CD4-positive, alpha-beta T cell treated with Interleukin-17A for 1 hour (primary cell): Measurements from ENCODE around the gene RAD9A.
A peak's percentile ranks its signal among the peaks of the same experiment; 100 is the strongest.

Experiments used
- DNase-seq: peaks from one replicate; pipeline ENCODE4 v3.0.0-alpha.2; 2020

Gene RAD9A

GRCh38 chr11:67429722-67430121 is 37.9 kb downstream of the RAD9A start:
- DNase-seq: no peak

GRCh38 chr11:67431346-67432249 is 39.8 kb downstream of the RAD9A start:
- no peak for DNase-seq

- no peak for DNase-seq
Observed at GRCh38 chr11:67432655-67433349, 41.0 kb downstream of the RAD9A start.

- DNase-seq: peak; percentile 39
Observed at GRCh38 chr11:67433536-67434394, 42.0 kb downstream of the RAD9A start.

GRCh38 chr11:67434395-67434881 is 42.7 kb downstream of the RAD9A start:
- peak; percentile 26 for DNase-seq

GRCh38 chr11:67435031-67435726 is 43.4 kb downstream of the RAD9A start:
- DNase-seq: peak; percentile 19

GRCh38 chr11:67435727-67436458 is 44.1 kb downstream of the RAD9A start:
- DNase-seq: no peak

GRCh38 chr11:67436459-67437081 is 44.8 kb downstream of the RAD9A start:
- DNase-seq: peak; percentile 67

- DNase-seq: peak; percentile 79
Observed at GRCh38 chr11:67437082-67437808, 45.5 kb downstream of the RAD9A start, which contains the start of gene PTPRCAP. TSS of gene PTPRCAP (minus strand) at chr11:67437682. CDS start at chr11:67437619, 63 bp downstream.

- DNase-seq: no peak
Observed at GRCh38 chr11:67437809-67438157, 46.0 kb downstream of the RAD9A start.

GRCh38 chr11:67438158-67438902 is 46.5 kb downstream of the RAD9A start:
- peak; percentile 79 for DNase-seq

GRCh38 chr11:67439321-67440228 is 47.8 kb downstream of the RAD9A start:
- DNase-seq: peak; percentile 39

GRCh38 chr11:67440229-67441097 is 48.7 kb downstream of the RAD9A start:
- peak; percentile 39 for DNase-seq

- peak; percentile 16 for DNase-seq
Observed at GRCh38 chr11:67441098-67441563, 49.3 kb downstream of the RAD9A start.

GRCh38 chr11:67441731-67442351 is 50.1 kb downstream of the RAD9A start:
- peak; percentile 53 for DNase-seq

GRCh38 chr11:67442504-67443404 is 51.0 kb downstream of the RAD9A start:
- DNase-seq: peak; percentile 6
